NCI-H187 treated with DMSO at 0.1 percent for 48 hours (cell line): ENCODE data around the gene LYG1.

Experiments used
- DNase-seq: peaks from one replicate; lab custom pipeline; 2025; lab: John Stamatoyannopoulos, UW

LYG1 gene

DNA sequence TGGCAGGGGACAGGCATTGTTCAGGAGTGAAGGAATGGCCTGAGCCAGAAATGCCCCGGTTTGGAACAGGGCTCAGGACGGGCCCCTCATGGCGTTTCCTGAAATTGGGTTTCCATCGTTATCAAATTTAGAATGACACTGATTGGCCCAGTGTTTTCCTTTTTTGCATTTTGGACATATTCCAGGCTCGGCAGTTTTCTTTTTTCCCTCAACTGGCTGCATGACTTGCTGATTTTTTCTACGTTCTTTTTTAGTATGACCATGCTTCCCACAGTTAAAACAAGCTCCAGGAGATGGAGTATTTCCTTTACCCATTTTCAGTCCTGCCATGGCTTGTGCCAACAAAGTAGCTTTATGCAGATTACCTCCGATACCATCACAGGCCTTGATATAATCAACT lies 25.1 kb downstream of the LYG1 start:
- DNase-seq, result no peak

DNA sequence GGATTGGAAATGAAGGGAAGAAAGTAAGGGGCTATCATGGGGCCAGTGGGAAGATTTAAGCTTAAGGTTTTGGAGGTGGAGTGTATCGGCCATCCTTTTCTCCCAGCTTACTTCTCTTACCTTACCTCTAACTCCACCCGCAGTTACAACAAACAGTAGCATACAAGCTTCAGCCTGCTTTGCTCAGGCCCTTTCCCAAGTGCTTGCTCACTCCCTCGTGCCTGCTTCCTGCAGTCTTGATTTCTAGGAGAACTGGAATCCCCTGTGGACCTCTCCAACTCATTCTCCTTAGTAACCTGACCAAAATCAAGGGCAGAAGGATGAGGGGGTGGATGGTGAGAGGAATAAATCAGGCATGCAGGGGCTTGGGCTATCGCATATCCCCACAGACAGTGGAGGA lies 39.8 kb downstream of the LYG1 start:
- DNase-seq, result no peak

DNA sequence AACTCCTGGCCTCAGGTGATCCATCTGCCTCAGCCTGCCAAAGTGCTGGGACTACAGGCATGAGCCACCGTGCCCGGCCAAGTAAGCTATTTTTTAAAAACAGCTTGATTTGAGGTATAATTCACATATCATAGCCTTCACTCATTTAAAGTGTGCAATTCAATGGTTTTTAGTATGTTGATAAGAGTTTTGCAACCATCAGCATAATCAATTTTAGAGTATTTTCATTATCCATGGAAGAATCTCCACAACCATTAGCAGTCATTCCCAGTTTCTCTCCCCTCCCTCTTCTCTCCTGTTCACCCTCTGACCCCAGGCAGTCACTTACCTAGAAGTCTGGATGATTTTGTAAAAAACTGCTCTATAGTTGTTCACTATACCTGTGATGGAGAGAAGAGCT lies 40.8 kb downstream of the LYG1 start:
- no peak for DNase-seq

DNA sequence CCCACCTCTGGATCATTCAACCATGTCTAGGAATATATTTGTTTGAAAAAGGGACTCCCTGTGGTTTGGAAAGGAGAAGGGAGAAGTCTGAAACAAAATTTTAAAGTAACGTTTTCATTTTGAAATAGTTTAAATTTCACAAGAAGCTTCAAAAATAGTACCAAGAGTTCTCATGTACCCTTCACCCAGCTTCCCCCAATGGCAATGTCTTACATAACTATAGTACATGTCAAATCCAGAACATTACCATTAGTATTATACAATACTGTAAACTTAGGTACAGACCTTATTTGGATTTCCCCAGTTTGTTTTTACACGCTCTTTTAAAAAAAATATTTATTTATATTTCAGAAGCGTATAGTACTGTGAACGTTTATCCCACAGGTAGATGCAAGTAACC lies 41.5 kb downstream of the LYG1 start:
- no peak for DNase-seq

DNA sequence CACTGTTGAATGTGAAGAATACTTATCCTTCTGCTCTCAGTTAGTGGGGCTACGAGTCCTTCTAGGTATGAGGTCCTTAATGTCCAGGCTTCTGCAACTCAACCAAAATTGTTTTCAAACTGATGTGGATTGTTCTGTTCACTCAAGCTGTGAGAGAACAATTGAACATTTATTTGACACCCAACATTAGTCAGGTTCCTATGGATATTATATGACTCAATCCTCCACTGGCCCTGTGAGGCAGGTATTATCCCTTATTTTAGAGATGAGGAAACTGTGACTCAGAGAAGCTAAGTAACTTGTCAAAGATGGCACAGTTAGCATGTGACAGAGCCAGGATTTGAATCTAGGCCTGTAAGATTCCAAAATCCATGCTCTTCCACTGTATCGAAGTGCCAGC lies 44.3 kb downstream of the LYG1 start:
- DNase-seq, result no peak

DNA sequence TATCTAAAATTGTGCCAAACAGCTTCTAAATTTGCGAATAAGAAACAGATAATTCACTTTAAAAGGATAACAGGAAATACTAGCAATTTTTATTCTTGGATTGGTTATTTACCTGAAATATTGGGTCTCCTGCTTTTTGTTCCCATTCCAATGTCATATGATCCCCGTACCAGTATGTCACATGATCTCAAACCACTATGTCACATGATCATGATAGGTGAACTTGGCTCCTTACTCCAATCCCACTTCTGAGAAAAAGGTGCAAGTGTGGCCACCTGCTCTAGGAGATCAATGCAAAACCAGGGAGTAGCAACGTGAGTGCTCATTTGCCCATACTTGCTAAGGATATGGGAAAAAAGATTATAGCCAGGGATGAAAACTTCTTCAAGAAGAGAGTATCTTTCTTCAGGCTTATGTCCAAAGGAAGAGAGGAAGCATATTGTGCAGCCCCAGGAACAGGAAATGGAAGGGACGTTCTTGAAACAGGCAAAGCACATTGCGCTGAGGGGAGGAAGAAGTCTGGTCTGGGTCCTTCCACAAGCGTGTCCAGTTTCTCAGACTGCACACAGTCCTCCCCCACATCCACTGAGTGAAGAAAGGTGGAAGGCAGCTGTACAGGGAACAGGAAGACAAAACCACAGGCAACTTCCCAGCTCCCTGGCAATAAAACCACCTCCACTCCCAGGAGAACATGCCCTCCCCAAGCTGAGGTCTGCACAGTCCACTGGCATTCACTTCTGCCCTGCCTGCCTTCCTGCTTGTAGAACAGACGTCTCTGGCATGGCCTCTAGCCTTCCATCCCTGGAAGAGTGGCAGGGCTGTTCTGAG lies 45.3 kb downstream of the LYG1 start, which contains the start of gene LYG2:
TSS of gene LYG2 (minus strand) at position 176 of the 828 bp plus-strand sequence. CDS start 1,406 bp downstream, outside the sequence.
- no peak for DNase-seq

DNA sequence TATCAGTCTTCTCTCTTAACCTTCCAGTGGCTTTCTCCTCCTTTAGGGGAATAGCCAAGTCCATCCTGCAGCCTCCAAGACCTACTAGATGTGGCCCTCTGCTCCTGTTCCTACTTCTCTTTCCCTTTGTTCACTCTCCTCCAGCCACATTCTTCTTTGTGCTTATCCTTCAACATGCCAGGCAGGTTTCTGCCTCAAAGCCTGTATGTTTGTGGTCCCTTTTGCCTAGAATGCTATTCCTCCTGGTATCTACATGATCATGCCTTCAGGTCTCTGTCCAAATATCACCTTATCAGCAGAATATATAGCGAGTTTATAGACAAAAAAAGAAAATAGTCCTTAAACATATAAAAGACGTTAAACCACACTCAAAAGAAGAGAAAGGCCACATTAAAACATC lies 51.0 kb downstream of the LYG1 start:
- DNase-seq, result no peak

DNA sequence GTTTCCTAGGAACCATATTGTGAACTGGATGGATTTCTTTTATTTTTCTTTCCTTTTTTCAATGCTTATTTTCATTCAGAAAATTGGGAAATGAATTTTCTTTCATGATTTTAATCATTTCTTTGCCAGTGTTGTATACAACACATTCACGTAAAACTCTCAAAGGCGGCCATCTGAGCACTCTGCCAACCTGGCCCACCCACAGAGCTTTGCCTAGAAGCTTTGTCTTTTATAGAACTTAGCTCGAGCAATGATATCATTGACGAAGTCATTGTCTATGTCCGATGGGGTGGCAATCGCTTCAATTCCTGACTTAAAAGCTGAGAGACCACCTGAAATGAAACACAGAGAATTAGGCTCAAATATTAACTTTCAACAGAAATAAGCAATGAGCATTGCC lies 58.8 kb downstream of the LYG1 start:
- no peak for DNase-seq

DNA sequence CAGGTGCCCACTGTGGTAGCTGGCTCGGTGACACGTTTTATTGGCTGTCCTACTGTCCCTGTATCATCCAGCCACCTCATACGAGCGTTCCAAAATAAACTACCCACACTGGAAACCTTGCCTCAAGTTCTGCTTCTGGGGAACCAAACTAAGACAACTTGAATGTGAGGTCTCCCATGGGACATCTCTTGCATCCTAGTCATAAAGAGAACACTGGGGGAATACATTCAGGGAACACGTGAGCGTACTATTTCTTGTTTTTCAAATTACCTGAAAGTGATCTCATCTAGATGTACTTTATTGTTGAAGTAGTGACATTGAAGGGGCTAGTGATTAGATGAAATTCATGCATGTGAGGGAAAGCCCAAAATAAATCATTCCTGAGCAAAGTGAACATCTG lies 60.6 kb downstream of the LYG1 start:
- no peak for DNase-seq

DNA sequence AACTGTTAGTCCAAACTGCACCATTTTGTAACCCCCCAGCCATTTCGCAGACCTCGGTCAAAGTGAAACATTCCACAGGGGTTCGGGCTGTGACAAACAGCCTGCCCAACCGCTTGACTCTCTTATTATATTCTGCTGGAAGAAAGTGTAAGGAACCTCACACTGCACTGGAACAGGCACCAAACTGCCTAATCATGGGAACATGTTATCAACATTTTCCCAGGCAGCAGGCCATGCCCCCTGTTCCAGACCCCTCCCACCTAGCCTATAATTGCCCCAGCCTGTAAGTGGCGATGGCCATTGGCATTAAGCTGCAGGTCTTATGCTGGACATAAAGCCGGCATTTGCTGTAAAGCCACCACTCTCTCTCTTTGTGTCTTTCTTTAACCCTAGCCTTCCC lies 62.4 kb downstream of the LYG1 start:
- no peak for DNase-seq
